Esophagus squamous epithelium (tissue), 5 donors: ENCODE results near the gene HCRT. TPM values are rescaled to one million over a fixed set of nuclear protein-coding genes. Genes with fewer than 3 reads are reported as not detected.
"Not testable (repeated sequence)": the region's sequence is repeated elsewhere in the genome, so short reads cannot be mapped to it uniquely, and the experiment has no call there.

Experiments
- DNase-seq: peaks from one replicate; lab custom pipeline; 2025; lab: John Stamatoyannopoulos, UW
- H3K27ac ChIP-seq, 4 donors: fragments of 200-600 bp; sonication (generic); one replicate each; pipeline ENCODE4 v1.5.1; 2016 to 2019; ENCODE audit warnings: mild to moderate bottlenecking in 1 of 4
- H3K27me3 ChIP-seq, 4 donors: fragments of 200-600 bp; sonication (generic); 1 replicate in 3 of 4; 2 replicates in 1 of 4; pipeline versions ENCODE4 v1.5.1 to v1.6.0; 2017 to 2021; ENCODE audit warnings: antibody characterized with exemption in 1 of 4
- H3K36me3 ChIP-seq, 3 donors: fragments of 200-600 bp; sonication (generic); one replicate each; pipeline ENCODE4 v1.5.1; 2016 to 2019
- H3K4me1 ChIP-seq, 3 donors: fragments of 200-600 bp; sonication (generic); one replicate each; pipeline ENCODE4 v1.5.1; 2017 to 2019
- H3K4me3 ChIP-seq, 4 donors: fragments of 200-600 bp; sonication (generic); 1 replicate in 3 of 4; 2 replicates in 1 of 4; pipeline ENCODE4 v1.5.1; 2016 to 2019; ENCODE audit warnings: mild to moderate bottlenecking in 2 of 4, moderate library complexity in 1 of 4
- H3K9me3 ChIP-seq, 3 donors: fragments of 200-600 bp; sonication (generic); one replicate each; pipeline ENCODE4 v1.5.1; 2016 to 2019
- POLR2A ChIP-seq, 4 donors: fragments of 450-650 bp; IDR thresholded peaks; one replicate each; pipeline ENCODE4 v1.6.1; 2017; ENCODE audit warnings: antibody characterized with exemption in 4 of 4, mild to moderate bottlenecking in 4 of 4, moderate library complexity in 3 of 4
- WGBS, 2 donors: methylation state at CpG; one replicate each; pipeline ENCODE4 v1.1.5; 2018; 5-methylcytosine and 5-hydroxymethylcytosine counted together
- intact Hi-C: fragments of 100-400 bp; cut with DNase I; formaldehyde crosslinking; loops from one replicate; pipeline ENCODE4 v1.15.0; 2022
- total RNA-seq, 4 donors: library from RNA; depleted of rRNA; stranded (reverse); fragments of >200 nt; gene quantifications; one replicate each; pipeline ENCODE4 v1.1.0, GENCODE V29; 2016
- TF ChIP-seq, protein P1 (sequence below), 6 experiments: fragments of 450-650 bp in 4 of 6; fragments of 200-600 bp in 2 of 6; sonication (generic) in 2 of 6; IDR thresholded peaks; one replicate each; pipeline ENCODE4 v1.5.1; 2016 to 2019; ENCODE audit warnings: antibody characterized with exemption in 6 of 6, mild to moderate bottlenecking in 4 of 6, moderate library complexity in 4 of 6
- donor health status: DM: yes; HTN: yes; CAD: no.

HCRT gene
- total RNA-seq, 4 donors from 2014 or later = not detected

DNA sequence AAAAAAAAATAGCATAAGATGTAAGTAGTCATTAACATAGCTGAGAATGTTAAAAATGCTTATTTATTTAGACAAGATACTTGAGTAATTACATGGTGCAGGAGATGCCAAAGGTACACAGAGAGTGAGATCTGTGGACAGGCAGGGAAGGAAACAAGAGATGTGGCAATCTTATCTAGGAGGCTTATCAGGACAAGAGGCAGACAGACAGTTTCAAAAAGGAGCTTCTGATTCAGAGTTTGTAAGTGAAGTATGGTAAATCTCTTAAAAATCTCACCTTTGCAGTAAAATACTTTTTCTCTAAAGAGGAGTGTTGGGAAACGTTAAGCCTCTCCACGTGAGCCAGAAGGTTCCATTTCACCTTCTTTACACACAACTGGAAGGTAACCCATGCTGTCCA lies 28.9 kb upstream of the HCRT start:
- H3K4me1 ChIP-seq = peaks cover 0 to 9% (median 0%) of the 10 kb centered on the region in 3 donors
- intact Hi-C loops = no loop called here
- DNase-seq = no peak
- H3K27ac ChIP-seq = no peak overlapping the region
- TF ChIP-seq POLR2A (IDR thresholded peaks at IDR 0.05) = no peak
- TF ChIP-seq, protein P1, sequence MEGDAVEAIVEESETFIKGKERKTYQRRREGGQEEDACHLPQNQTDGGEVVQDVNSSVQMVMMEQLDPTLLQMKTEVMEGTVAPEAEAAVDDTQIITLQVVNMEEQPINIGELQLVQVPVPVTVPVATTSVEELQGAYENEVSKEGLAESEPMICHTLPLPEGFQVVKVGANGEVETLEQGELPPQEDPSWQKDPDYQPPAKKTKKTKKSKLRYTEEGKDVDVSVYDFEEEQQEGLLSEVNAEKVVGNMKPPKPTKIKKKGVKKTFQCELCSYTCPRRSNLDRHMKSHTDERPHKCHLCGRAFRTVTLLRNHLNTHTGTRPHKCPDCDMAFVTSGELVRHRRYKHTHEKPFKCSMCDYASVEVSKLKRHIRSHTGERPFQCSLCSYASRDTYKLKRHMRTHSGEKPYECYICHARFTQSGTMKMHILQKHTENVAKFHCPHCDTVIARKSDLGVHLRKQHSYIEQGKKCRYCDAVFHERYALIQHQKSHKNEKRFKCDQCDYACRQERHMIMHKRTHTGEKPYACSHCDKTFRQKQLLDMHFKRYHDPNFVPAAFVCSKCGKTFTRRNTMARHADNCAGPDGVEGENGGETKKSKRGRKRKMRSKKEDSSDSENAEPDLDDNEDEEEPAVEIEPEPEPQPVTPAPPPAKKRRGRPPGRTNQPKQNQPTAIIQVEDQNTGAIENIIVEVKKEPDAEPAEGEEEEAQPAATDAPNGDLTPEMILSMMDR (IDR thresholded peaks at IDR 0.05) = no peak
- H3K27me3 ChIP-seq = no peaks in the 10 kb centered on the region
- H3K36me3 ChIP-seq = peaks cover 14 to 100% (median 21%) of the 10 kb centered on the region in 3 donors
- H3K4me3 ChIP-seq = no peak overlapping the region
- 80 to 89% methylated on average over 2 of the region's 2 CpGs for WGBS, 2 donors
- no peaks in the 10 kb centered on the region for H3K9me3 ChIP-seq

DNA sequence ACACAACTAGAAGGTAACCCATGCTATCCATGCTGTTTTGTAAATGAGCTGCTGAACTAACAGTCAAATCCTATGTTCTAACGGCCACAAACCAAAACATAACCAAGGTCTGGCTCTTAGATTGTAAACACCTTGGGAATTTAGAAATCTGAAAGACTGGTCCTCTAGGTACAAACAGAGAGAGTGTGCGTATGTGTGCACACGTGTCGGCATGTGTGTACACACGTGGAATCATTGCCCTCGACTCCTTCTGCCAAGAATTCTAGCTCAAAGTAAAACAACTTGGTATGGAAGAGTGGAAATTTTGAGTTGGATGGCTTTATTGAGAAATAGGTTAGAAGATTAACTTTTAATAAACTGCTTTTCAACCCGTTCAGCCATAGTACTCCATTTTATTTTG lies 27.1 kb upstream of the HCRT start:
- no peaks in the 10 kb centered on the region for H3K27me3 ChIP-seq
- peaks cover 14 to 100% (median 21%) of the 10 kb centered on the region in 3 donors for H3K36me3 ChIP-seq
- intact Hi-C loops = no loop called here
- H3K27ac ChIP-seq = peak overlapping the region in 2 of 4 donors; percentile 28 to 40
- TF ChIP-seq POLR2A (IDR thresholded peaks at IDR 0.05) = no peak
- TF ChIP-seq, protein P1 (IDR thresholded peaks at IDR 0.05) = no peak
- peaks cover 0 to 9% (median 0%) of the 10 kb centered on the region in 3 donors for H3K4me1 ChIP-seq
- H3K4me3 ChIP-seq = no peak overlapping the region
- WGBS, 2 donors = 64 to 85% methylated on average over 7 of the region's 7 CpGs
- H3K9me3 ChIP-seq = no peaks in the 10 kb centered on the region
- no peak for DNase-seq

DNA sequence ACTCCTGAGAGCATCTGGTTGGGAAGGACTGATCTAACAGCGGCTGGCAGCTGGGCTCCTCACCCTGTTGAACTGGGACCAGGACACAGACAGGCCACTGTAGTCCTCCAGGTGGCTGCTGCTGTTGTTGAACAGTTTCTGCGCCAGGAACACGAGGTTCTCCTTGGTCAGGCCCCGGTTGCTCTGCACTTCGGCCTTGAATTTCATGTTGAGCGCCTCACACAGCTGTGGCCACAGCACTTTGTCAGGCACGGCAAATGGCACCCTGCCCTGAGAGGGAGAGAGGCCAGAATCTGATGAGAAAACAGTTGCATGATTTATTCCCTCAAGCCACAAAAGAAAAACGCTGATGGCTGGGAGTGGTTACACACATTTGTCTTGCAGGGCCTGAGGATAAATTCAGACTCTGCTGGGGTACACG lies 26.7 kb upstream of the HCRT start:
- H3K27me3 ChIP-seq, intact Hi-C loops, H3K4me3 ChIP-seq, H3K9me3 ChIP-seq, DNase-seq, H3K4me1 ChIP-seq: not testable (repeated sequence)
- peak overlapping the region in 3 of 4 donors; percentile 40 to 56 (median 49) for H3K27ac ChIP-seq
- peaks cover 13 to 100% (median 20%) of the 10 kb centered on the region in 3 donors for H3K36me3 ChIP-seq
- 27 to 43% methylated on average over 2 to 3 of the region's 9 CpGs for WGBS, 2 donors

DNA sequence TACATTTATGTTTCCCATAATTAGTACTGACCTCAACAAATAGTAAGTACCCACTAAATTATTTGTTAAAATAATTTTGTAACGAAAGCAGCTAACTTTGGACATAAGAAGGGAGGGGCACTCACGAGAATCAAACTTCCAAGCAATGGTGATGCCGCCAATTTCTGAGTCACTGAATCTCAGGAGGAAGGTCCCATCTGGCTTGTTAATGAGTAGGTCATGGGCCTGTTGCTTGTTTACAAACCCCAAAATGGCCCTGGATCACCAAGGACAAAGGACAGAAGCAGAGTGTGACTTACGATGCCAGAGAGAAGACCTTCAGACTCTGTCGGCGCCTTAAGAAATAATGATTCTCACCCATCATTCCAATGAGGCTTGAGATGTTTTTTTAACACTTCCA lies 24.8 kb upstream of the HCRT start:
- H3K4me1 ChIP-seq = peaks cover 0 to 9% (median 0%) of the 10 kb centered on the region in 3 donors
- 89 to 92% methylated on average over 6 of the region's 6 CpGs for whole genome bisulfite sequencing, 2 donors
- H3K27ac ChIP-seq = no peak overlapping the region

DNA sequence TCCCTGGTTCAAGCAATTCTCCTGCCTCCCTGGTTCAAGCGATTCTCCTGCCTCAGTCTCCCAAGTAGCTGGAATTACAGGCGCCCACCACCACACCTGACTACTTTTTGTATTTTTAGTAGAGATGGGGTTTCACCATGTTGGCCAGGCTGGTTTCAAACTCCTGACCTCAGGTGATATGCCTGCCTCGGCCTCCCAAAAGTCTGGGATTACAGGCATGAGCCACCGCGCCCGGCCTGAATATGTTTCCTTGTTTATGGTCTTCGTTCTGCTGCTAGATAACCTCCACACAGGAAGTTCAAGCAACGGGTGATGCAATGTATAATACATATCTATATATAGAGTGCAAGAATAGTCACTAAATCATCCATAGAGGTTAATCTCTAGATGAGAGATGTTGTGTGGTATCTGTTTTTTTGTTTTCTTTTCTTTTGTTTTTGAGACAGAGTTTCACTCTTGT lies 20.9 kb upstream of the HCRT start:
- H3K27ac ChIP-seq, H3K27me3 ChIP-seq, H3K9me3 ChIP-seq, DNase-seq, H3K4me1 ChIP-seq, intact Hi-C loops, H3K4me3 ChIP-seq: not testable (repeated sequence)
- peaks cover 6 to 100% (median 24%) of the 10 kb centered on the region in 3 donors for H3K36me3 ChIP-seq
- WGBS, 2 donors = 76 to 87% methylated on average over 5 to 8 of the region's 8 CpGs

More for the DNA sequence above, 24.8 kb upstream of the HCRT start:
- intact Hi-C loops = no loop called here
- no peaks in the 10 kb centered on the region for H3K27me3 ChIP-seq
- no peak overlapping the region for H3K4me3 ChIP-seq
- peaks cover 6 to 100% (median 8%) of the 10 kb centered on the region in 3 donors for H3K36me3 ChIP-seq
- no peak for TF ChIP-seq POLR2A (IDR thresholded peaks at IDR 0.05)
- TF ChIP-seq, protein P1 (IDR thresholded peaks at IDR 0.05) = no peak
- no peaks in the 10 kb centered on the region for H3K9me3 ChIP-seq
- no peak for DNase-seq

DNA sequence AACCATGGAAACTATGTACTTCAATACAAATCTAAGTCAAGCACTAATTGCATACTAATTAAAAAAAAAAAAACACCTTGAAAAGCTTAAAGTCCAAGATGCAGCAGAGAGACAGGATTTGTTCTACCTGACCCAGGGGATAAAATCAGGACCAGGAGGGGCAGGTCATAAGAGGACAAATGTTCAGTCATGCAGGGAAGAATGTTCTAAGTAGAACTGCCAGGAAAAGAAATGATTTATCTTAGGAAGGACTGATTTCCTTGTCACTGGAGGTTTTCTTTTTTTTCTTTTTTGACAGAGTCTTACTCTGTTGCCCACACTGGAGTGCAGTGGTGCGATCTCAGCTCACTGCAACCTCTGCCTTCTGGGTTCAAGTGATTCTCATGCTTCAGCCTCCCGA lies 18.1 kb upstream of the HCRT start:
- DNase-seq = no peak
- intact Hi-C loops = no loop called here
- H3K4me1 ChIP-seq = no peaks in the 10 kb centered on the region
- TF ChIP-seq POLR2A (IDR thresholded peaks at IDR 0.05) = no peak
- TF ChIP-seq, protein P1 (IDR thresholded peaks at IDR 0.05) = no peak
- peaks cover 0 to 90% (median 16%) of the 10 kb centered on the region in 3 donors for H3K36me3 ChIP-seq
- no peaks in the 10 kb centered on the region for H3K9me3 ChIP-seq
- WGBS, 2 donors = 94 to 95% methylated on average over 2 of the region's 2 CpGs
- no peak overlapping the region for H3K27ac ChIP-seq
- H3K4me3 ChIP-seq = no peak overlapping the region
- no peaks in the 10 kb centered on the region for H3K27me3 ChIP-seq
